Loucy (cell line): ENCODE results near the gene ZFYVE16.
A peak's percentile ranks its signal among the peaks of the same experiment; 100 is the strongest.
"Not testable (repeated sequence)": the region's sequence is repeated elsewhere in the genome, so short reads cannot be mapped to it uniquely, and the experiment has no call there.

Source experiments
- H2AFZ ChIP-seq: fragments of 200-600 bp; sonication (generic); 2 replicates; pipeline ENCODE4 v1.6.0; 2016; ENCODE audit warnings: antibody characterized with exemption, mild to moderate bottlenecking, low read length, moderate library complexity
- H3F3A ChIP-seq: fragments of 200-600 bp; 2 replicates; pipeline ENCODE4 v1.6.0; 2016; ENCODE audit warnings: antibody characterized with exemption, low read depth, mild to moderate bottlenecking
- H3K27me3 ChIP-seq: fragments of 200-600 bp; sonication (generic); 2 replicates; pipeline ENCODE4 v1.6.1; 2014; ENCODE audit warnings: low read length, mild to moderate bottlenecking; ENCODE audit not compliant: insufficient read depth, poor library complexity, severe bottlenecking
- H3K36me3 ChIP-seq: fragments of 200-600 bp; sonication (generic); 2 replicates; pipeline ENCODE4 v1.6.1; 2016; ENCODE audit warnings: low read length; ENCODE audit not compliant: insufficient read depth
- H3K4me1 ChIP-seq: fragments of 200-600 bp; sonication (generic); 2 replicates; pipeline ENCODE4 v1.5.1; 2014; ENCODE audit warnings: low read length, mild to moderate bottlenecking; ENCODE audit not compliant: insufficient read depth, poor library complexity, severe bottlenecking
- H3K4me2 ChIP-seq: fragments of 200-600 bp; sonication (generic); 2 replicates; pipeline ENCODE4 v1.6.0; 2014; ENCODE audit warnings: antibody characterized with exemption, low read length, low read depth, mild to moderate bottlenecking; ENCODE audit not compliant: poor library complexity, severe bottlenecking
- H3K4me3 ChIP-seq: fragments of 200-600 bp; sonication (generic); 2 replicates; pipeline ENCODE4 v1.5.1; 2014; ENCODE audit warnings: low read length, mild to moderate bottlenecking, mixed read lengths; ENCODE audit not compliant: poor library complexity, severe bottlenecking
- H3K79me2 ChIP-seq: fragments of 200-600 bp; sonication (generic); 2 replicates; pipeline ENCODE4 v1.6.1; 2014; ENCODE audit warnings: low read length; ENCODE audit not compliant: insufficient read depth
- H3K9ac ChIP-seq: fragments of 200-600 bp; sonication (generic); 2 replicates; pipeline ENCODE4 v1.6.0; 2014; ENCODE audit warnings: mild to moderate bottlenecking, low read depth, low read length, moderate library complexity; ENCODE audit not compliant: poor library complexity, severe bottlenecking
- H3K9me2 ChIP-seq: fragments of 200-600 bp; sonication (generic); replicated peaks from 2 replicates; pipeline ENCODE4 v1.6.1; 2016; ENCODE audit warnings: low read depth, low read length, mixed read lengths
- H3K9me3 ChIP-seq: fragments of 200-600 bp; sonication (generic); 2 replicates; pipeline ENCODE4 v1.6.1; 2014; ENCODE audit warnings: mild to moderate bottlenecking, antibody characterized with exemption, low read length, low read depth; ENCODE audit not compliant: insufficient read depth
- H4K20me1 ChIP-seq: fragments of 200-600 bp; sonication (generic); 2 replicates; pipeline ENCODE4 v1.6.0; 2014; ENCODE audit warnings: antibody characterized with exemption, low read length, mild to moderate bottlenecking; ENCODE audit not compliant: insufficient read depth, poor library complexity, severe bottlenecking
- EZH2phosphoT487 ChIP-seq: fragments of 200-600 bp; IDR thresholded peaks from 2 replicates; pipeline ENCODE4 v1.6.1; 2018; ENCODE audit warnings: antibody characterized with exemption, mild to moderate bottlenecking, moderate library complexity, borderline replicate concordance
- TF ChIP-seq, protein P1 (sequence below): fragments of 200-600 bp; sonication (generic); conservative IDR thresholded peaks from 2 replicates; pipeline ENCODE4 v1.5.1; 2014; ENCODE audit warnings: mild to moderate bottlenecking, antibody characterized with exemption, low read length

ZFYVE16 gene

DNA sequence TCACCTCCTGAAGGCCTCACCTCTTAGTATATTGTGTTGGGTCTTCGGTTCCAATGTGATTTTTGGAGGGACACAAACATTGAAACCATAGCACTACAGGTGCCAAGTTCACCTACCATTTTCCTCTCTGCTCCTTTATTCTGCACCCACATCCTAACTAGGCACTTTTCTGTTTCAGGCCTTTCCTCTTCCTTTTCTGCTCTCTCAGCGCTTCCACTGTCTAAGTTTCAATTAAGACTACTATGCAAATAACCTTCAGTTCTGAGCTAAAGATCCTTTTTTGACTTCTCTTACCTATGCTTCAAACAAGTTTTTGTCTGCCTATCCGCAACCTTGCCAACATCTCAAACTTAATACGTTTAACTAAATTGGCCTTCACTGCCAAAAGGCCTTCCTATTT is 25.4 kb upstream of the ZFYVE16 start:
- Histone ChIP-seq H3K9me2 (no peaks in the 10 kb centered on the region), H3K36me3 (no peaks in the 10 kb centered on the region), H3K4me2 (no peak overlapping the region), H4K20me1 (no peaks in the 10 kb centered on the region), H3K9ac (no peak overlapping the region), H3K4me1 (no peaks in the 10 kb centered on the region), H2AFZ (no peak overlapping the region), H3K79me2 (no peaks in the 10 kb centered on the region), H3K4me3 (no peak overlapping the region), H3K27me3 (no peaks in the 10 kb centered on the region), H3F3A (no peaks in the 10 kb centered on the region), H3K9me3 (no peaks in the 10 kb centered on the region)
- no peak for TF ChIP-seq EZH2phosphoT487
- TF ChIP-seq, protein P1, sequence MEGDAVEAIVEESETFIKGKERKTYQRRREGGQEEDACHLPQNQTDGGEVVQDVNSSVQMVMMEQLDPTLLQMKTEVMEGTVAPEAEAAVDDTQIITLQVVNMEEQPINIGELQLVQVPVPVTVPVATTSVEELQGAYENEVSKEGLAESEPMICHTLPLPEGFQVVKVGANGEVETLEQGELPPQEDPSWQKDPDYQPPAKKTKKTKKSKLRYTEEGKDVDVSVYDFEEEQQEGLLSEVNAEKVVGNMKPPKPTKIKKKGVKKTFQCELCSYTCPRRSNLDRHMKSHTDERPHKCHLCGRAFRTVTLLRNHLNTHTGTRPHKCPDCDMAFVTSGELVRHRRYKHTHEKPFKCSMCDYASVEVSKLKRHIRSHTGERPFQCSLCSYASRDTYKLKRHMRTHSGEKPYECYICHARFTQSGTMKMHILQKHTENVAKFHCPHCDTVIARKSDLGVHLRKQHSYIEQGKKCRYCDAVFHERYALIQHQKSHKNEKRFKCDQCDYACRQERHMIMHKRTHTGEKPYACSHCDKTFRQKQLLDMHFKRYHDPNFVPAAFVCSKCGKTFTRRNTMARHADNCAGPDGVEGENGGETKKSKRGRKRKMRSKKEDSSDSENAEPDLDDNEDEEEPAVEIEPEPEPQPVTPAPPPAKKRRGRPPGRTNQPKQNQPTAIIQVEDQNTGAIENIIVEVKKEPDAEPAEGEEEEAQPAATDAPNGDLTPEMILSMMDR, result no peak

DNA sequence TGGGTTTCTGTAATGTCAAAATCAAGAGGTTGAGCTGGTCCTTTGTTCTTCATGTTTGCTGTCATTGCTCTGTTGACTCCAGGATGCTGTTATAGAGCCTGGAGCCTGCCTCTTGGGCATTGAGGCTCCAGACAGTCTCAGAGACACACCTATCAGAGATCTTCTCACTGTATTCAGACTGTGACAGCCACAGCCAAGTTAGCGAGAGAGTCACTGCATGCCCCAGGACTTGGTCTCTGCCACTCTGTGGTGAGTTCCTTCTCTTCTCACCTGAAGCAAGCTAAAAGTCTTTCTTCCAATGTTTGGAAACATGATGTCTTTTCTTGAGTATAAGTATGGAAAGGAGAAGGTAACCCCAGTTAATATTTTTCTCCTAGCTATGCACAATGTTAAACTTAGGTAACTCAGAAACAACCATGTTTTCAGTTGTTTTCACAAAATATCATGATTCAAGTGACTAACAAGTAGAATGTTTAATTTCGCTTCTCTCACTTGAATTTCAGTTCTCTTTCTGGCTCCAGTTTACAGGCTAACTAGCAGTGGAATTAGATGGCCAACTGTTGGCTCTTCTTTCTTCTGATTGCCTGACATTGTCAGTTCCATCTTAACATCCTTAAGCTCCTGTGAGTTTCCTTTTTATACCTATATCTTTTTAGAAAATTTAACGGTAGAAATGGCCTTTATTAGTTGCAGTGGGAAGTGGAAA is 20.6 kb upstream of the ZFYVE16 start:
- no peaks in the 10 kb centered on the region for H3K9me2 ChIP-seq
- H2AFZ ChIP-seq, result peak overlapping the region; percentile 11; the same call in 1 of the 2 replicates
- no peaks in the 10 kb centered on the region for H3F3A ChIP-seq
- H3K9me3 ChIP-seq, result no peaks in the 10 kb centered on the region
- no peaks in the 10 kb centered on the region for H3K79me2 ChIP-seq
- H3K4me3 ChIP-seq, result no peak overlapping the region
- H3K36me3 ChIP-seq, result no peaks in the 10 kb centered on the region
- no peaks in the 10 kb centered on the region for H3K27me3 ChIP-seq
- no peak overlapping the region for H3K9ac ChIP-seq
- H4K20me1 ChIP-seq, result no peaks in the 10 kb centered on the region
- TF ChIP-seq EZH2phosphoT487, result no peak
- TF ChIP-seq, protein P1, result no peak
- no peaks in the 10 kb centered on the region for H3K4me1 ChIP-seq
- H3K4me2 ChIP-seq, result no peak overlapping the region

DNA sequence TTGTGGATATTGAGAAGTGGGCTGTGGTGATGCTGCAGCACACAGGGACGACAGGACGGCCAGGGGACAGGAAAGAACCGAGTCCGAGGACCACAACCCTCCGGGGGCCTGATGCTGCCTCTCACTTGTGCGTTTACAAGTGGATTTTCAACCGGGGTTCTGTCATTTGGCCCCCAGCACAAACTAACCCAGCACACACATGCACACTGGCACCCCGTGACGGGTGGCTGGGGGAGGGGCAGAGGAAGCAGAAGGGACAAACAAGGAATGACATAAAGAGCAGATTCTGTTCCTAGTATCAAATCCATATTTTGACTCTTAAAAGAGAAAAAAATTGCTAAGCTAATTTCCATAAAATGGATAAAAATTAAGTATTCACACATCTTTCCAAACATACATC is 18.3 kb upstream of the ZFYVE16 start:
- no peak overlapping the region for H2AFZ ChIP-seq
- no peaks in the 10 kb centered on the region for H3K36me3 ChIP-seq
- H3K4me2 ChIP-seq, result no peak overlapping the region
- no peak overlapping the region for H3K4me3 ChIP-seq
- no peaks in the 10 kb centered on the region for H3K27me3 ChIP-seq
- no peaks in the 10 kb centered on the region for H3F3A ChIP-seq
- no peaks in the 10 kb centered on the region for H3K4me1 ChIP-seq
- no peaks in the 10 kb centered on the region for H3K79me2 ChIP-seq
- no peak for TF ChIP-seq EZH2phosphoT487
- TF ChIP-seq, protein P1, result no peak
- H3K9me3 ChIP-seq, result no peaks in the 10 kb centered on the region
- H3K9ac ChIP-seq, result no peak overlapping the region
- H4K20me1 ChIP-seq, result no peaks in the 10 kb centered on the region
- no peaks in the 10 kb centered on the region for H3K9me2 ChIP-seq

DNA sequence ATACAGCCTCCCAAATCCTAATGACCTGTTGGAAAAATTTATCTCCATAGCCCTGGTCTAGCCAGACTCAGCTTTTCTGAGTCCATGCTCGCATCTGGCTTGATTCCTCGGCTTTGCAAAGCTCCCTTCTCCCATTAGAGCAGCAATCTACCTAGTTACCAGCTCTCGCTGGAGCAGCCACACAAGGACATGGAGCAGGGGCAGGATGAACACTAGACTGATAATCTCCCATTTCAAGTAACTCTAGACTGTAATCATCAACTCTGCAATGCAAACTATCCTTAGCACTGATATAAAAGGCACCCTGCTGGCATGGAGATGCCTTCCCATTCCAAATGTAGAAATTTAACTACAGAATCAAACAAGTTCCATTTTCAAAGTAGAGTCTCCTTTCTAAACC is 17.5 kb upstream of the ZFYVE16 start:
- not testable (repeated sequence) for H3K4me3 ChIP-seq, H3K4me1 ChIP-seq, H3K9me3 ChIP-seq, H3K79me2 ChIP-seq, H3F3A ChIP-seq, H3K9me2 ChIP-seq, H2AFZ ChIP-seq, H4K20me1 ChIP-seq, H3K36me3 ChIP-seq, H3K4me2 ChIP-seq, H3K27me3 ChIP-seq, H3K9ac ChIP-seq

DNA sequence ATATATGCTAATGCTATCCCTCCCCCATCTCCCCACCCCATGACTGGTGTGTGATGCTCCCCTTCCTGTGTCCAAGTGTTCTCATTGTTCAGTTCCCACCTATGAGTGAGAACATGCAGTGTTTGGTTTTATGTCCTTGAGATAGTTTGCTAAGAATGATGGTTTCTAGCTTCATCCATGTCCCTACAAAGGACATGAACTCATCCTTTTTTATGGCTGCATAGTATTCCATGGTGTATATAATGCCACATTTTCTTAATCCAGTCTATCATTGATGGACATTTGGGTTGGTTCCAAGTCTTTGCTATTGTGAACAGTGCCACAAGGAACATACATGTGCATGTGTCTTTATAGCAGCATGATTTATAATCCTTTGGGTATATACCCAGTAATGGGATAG is 16.6 kb upstream of the ZFYVE16 start:
- not testable (repeated sequence) for H3K4me2 ChIP-seq, H3K9me2 ChIP-seq, H3K36me3 ChIP-seq, H3K9ac ChIP-seq, H4K20me1 ChIP-seq, H3F3A ChIP-seq, H3K4me3 ChIP-seq, H3K9me3 ChIP-seq, H3K27me3 ChIP-seq, H3K4me1 ChIP-seq, H3K79me2 ChIP-seq, H2AFZ ChIP-seq
